Smooth muscle cell (in vitro differentiated cells): ENCODE measurements around the gene LRRC56. TPM values are rescaled to one million over a fixed set of nuclear protein-coding genes. Genes with fewer than 3 reads are reported as not detected.

Experiments
- DNase-seq: peaks from one replicate; lab custom pipeline; 2025; ENCODE audit not compliant: unreplicated experiment; lab: John Stamatoyannopoulos, UW
- H2AFZ ChIP-seq: fragments of 200-600 bp; sonication (generic); 2 replicates; pipeline ENCODE4 v1.6.0; 2016; ENCODE audit warnings: antibody characterized with exemption, low read depth, mild to moderate bottlenecking
- H3F3A ChIP-seq: fragments of 200-600 bp; sonication (generic); 2 replicates; pipeline ENCODE4 v1.6.0; 2017; ENCODE audit warnings: antibody characterized with exemption, low read depth
- H3K27ac ChIP-seq: fragments of 200-600 bp; sonication (generic); 2 replicates; pipeline ENCODE4 v1.5.1; 2016; ENCODE audit warnings: low read depth, mild to moderate bottlenecking
- H3K27me3 ChIP-seq: fragments of 200-600 bp; sonication (generic); 2 replicates; pipeline ENCODE4 v1.6.1; 2016; ENCODE audit warnings: low read depth, mild to moderate bottlenecking
- H3K36me3 ChIP-seq: fragments of 200-600 bp; sonication (generic); 2 replicates; pipeline ENCODE4 v1.5.1; 2016; ENCODE audit warnings: low read depth
- H3K4me1 ChIP-seq: fragments of 200-600 bp; sonication (generic); 2 replicates; pipeline ENCODE4 v1.5.1; 2016; ENCODE audit warnings: low read depth
- H3K4me2 ChIP-seq: fragments of 200-600 bp; sonication (generic); 2 replicates; pipeline ENCODE4 v1.6.0; 2016; ENCODE audit warnings: mild to moderate bottlenecking
- H3K4me3 ChIP-seq: fragments of 200-600 bp; sonication (generic); 2 replicates; pipeline ENCODE4 v1.5.1; 2016; ENCODE audit warnings: mild to moderate bottlenecking
- H3K79me2 ChIP-seq: fragments of 200-600 bp; sonication (generic); 2 replicates; pipeline ENCODE4 v1.6.0; 2016; ENCODE audit warnings: low read depth, mild to moderate bottlenecking
- H3K9ac ChIP-seq: fragments of 200-600 bp; sonication (generic); 2 replicates; pipeline ENCODE4 v1.6.0; 2016; ENCODE audit warnings: low read depth
- H3K9me3 ChIP-seq: fragments of 200-600 bp; sonication (generic); replicated peaks from 2 replicates; pipeline ENCODE4 v1.5.1; 2016; ENCODE audit warnings: low read depth
- H4K20me1 ChIP-seq: fragments of 200-600 bp; sonication (generic); 2 replicates; pipeline ENCODE4 v1.6.0; 2016; ENCODE audit warnings: low read depth
- WGBS: methylation state at CpG from one replicate; pipeline ENCODE4 v1.1.7; 2016; ENCODE audit warnings: low lambda C conversion rate; 5-methylcytosine and 5-hydroxymethylcytosine counted together
- polyA plus RNA-seq: library from polyadenylated mRNA; unstranded; fragments of >200 nt; fragmentation: Nextera tagmentation; extraction: Ambion mirVana; gene quantifications from 2 replicates; pipeline ENCODE4 v1.2.1, GENCODE V29; 2016
- total RNA-seq: library from RNA; depleted of rRNA; stranded (reverse); fragments of >200 nt; gene quantifications from 2 replicates; pipeline ENCODE4 v1.2.3, GENCODE V29; 2014
- TF ChIP-seq, protein P1 (sequence below): fragments of 200-600 bp; sonication (generic); IDR thresholded peaks from 2 replicates; pipeline ENCODE4 v1.5.1; 2017; ENCODE audit warnings: borderline replicate concordance, mild to moderate bottlenecking, antibody characterized with exemption; ENCODE audit not compliant: insufficient read depth, poor library complexity, severe bottlenecking

Gene LRRC56
- total and polyA plus RNA-seq, 2 experiments from 2014 or later = 0.31 to 1.5 TPM

DNA sequence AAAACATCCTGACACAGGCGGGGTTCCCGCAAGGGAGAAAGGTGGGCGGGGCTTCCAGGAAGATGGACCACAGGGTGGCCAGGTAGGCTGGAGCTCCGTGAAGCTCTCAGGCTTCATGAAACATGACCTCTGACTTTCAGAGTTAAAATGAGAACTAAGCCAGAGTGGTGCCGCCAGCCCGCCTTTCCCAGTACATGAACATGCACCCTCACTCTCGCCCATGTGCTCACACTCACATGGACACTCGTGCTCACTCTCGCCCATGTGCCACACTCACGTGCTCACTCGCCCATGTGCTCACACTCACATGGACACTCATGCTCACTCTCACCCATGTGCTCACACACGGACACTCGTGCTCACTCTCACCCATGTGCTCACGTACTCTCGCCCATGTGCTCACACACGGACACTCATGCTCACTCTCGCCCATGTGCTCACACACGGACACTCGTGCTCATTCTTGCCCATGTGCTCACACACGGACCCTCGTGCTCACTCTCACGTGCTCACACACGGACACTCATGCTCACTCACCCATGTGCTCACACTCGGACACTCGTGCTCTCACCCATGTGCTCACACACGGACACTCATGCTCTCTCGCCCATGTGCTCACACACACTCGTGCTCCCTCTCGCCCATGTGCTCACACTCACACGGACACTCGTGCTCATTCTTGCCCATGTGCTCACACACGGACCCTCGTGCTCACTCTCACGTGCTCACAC, 40.3 kb upstream of the LRRC56 start:
- Histone ChIP-seq H3K4me1 (no peaks in the 10 kb centered on the region), H3K27ac (no peak overlapping the region), H3K27me3 (no peaks in the 10 kb centered on the region), H2AFZ (no peak overlapping the region), H3K36me3 (no peaks in the 10 kb centered on the region), H3K9me3 (no peaks in the 10 kb centered on the region), H3K4me3 (no peak overlapping the region), H4K20me1 (peaks cover 16% of the 10 kb centered on the region), H3K79me2 (peaks cover 5% of the 10 kb centered on the region), H3K4me2 (no peak overlapping the region), H3F3A (peaks cover 10% of the 10 kb centered on the region), H3K9ac (no peak overlapping the region)
- TF ChIP-seq, protein P1, sequence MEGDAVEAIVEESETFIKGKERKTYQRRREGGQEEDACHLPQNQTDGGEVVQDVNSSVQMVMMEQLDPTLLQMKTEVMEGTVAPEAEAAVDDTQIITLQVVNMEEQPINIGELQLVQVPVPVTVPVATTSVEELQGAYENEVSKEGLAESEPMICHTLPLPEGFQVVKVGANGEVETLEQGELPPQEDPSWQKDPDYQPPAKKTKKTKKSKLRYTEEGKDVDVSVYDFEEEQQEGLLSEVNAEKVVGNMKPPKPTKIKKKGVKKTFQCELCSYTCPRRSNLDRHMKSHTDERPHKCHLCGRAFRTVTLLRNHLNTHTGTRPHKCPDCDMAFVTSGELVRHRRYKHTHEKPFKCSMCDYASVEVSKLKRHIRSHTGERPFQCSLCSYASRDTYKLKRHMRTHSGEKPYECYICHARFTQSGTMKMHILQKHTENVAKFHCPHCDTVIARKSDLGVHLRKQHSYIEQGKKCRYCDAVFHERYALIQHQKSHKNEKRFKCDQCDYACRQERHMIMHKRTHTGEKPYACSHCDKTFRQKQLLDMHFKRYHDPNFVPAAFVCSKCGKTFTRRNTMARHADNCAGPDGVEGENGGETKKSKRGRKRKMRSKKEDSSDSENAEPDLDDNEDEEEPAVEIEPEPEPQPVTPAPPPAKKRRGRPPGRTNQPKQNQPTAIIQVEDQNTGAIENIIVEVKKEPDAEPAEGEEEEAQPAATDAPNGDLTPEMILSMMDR = no peak
- 98% methylated on average over 33 of the region's 34 CpGs for WGBS
- DNase-seq = no peak

GRCh38 chr11:497565-498296, 39.6 kb upstream of the LRRC56 start:
- Histone ChIP-seq H3K36me3 (no peaks in the 10 kb centered on the region), H3K79me2 (peaks cover 11% of the 10 kb centered on the region), H3K9ac (no peak overlapping the region), H3K27ac (no peak overlapping the region), H3K4me2 (no peak overlapping the region), H3K9me3 (no peaks in the 10 kb centered on the region), H3K4me3 (no peak overlapping the region), H2AFZ (no peak overlapping the region), H3K4me1 (no peaks in the 10 kb centered on the region), H4K20me1 (peaks cover 23% of the 10 kb centered on the region), H3F3A (peaks cover 10% of the 10 kb centered on the region), H3K27me3 (no peaks in the 10 kb centered on the region)
- TF ChIP-seq, protein P1 = no peak
- DNase-seq = no peak
- WGBS = 96% methylated on average over 30 of the region's 31 CpGs

DNA sequence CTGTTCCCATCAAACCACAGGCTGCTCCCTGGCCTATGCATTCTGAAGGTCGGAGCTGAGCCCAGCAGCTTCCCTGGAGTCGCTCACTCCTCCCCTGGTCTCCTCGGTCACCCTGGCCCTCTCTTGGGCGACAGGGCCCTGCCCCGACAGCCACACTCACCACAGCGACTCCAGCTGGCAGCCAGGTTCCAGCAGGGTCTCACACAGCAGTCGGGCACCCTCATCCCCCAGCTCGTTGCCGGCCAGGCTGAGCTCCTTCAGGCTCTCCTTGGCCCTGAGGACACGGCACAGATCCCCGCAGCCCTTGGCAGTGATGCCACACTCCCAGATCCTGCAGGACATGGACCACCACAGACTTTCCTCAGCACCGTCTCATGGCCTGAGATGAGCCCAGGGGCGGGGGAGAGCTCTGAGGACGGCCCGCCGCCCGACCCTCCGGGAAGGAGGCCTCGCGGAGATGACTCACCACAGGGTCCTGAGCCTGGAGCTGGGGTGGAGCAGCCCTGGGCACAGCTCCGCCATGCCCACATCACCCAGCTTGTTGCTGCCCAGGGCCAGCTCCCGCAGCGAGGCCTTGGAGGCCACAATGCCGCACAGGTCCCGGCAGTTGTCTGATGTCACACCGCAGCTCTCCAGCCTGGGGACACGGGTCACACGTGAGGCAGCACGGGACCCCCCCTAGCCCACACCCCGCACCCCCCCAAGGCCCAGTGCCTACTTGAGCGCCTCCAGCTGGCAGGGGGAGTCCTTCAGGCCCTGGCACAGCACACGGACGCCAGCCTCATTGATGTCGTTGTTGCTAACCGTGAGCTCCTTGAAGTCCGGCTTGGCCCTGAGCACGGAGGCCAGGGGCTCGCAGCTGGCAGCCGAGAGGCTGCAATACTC, 38.8 kb upstream of the LRRC56 start:
- WGBS = 97% methylated on average over 39 of the region's 39 CpGs
- TF ChIP-seq, protein P1 = no peak
- Histone ChIP-seq H3K27ac (no peak overlapping the region), H3K9me3 (no peaks in the 10 kb centered on the region), H4K20me1 (peaks cover 25% of the 10 kb centered on the region), H3K4me2 (no peak overlapping the region), H3K4me3 (no peak overlapping the region), H2AFZ (no peak overlapping the region), H3K9ac (no peak overlapping the region), H3K36me3 (no peaks in the 10 kb centered on the region), H3K4me1 (no peaks in the 10 kb centered on the region), H3K27me3 (no peaks in the 10 kb centered on the region), H3F3A (peaks cover 7% of the 10 kb centered on the region), H3K79me2 (peaks cover 18% of the 10 kb centered on the region)
- DNase-seq = no peak
